NCI-H187 (cell line): Measurements from ENCODE around the gene CCR6.
"Not testable (repeated sequence)": the region's sequence is repeated elsewhere in the genome, so short reads cannot be mapped to it uniquely, and the experiment has no call there.

Experiments
- DNase-seq, 2 experiments: peaks; one replicate each; lab custom pipeline; 2025; lab: John Stamatoyannopoulos, UW

Gene CCR6

GRCh38 chr6:167172011-167172410 is 49.1 kb downstream of the CCR6 start:
- DNase-seq: not testable (repeated sequence)

- not testable (repeated sequence) for DNase-seq
These were observed 54.4 kb downstream of the CCR6 start for GRCh38 chr6:167177271-167177670.

- DNase-seq: not testable (repeated sequence)
These were observed 56.2 kb downstream of the CCR6 start for GRCh38 chr6:167178896-167179655.

GRCh38 chr6:167180086-167180485 is 57.2 kb downstream of the CCR6 start:
- not testable (repeated sequence) for DNase-seq

- DNase-seq: not testable (repeated sequence)
These were observed 58.5 kb downstream of the CCR6 start for GRCh38 chr6:167181351-167181750.

GRCh38 chr6:167182913-167183314 is 60.0 kb downstream of the CCR6 start:
- DNase-seq: not testable (repeated sequence)

GRCh38 chr6:167185101-167185500 is 62.2 kb downstream of the CCR6 start:
- DNase-seq: not testable (repeated sequence)

- not testable (repeated sequence) for DNase-seq
These were observed 64.4 kb downstream of the CCR6 start for GRCh38 chr6:167187275-167187674.
